ENCODE data around the gene CLUH. TPM values are rescaled to one million over a fixed set of nuclear protein-coding genes. Genes with fewer than 3 reads are reported as not detected.

Gene CLUH
- total and polyA plus RNA-seq, 12 donors: 55.6 to 198 (median 167) TPM

- H3K27me3 ChIP-seq: peaks cover 0 to 23% (median 9%) of the 10 kb centered on the region in 7 donors
- DNase-seq: no peak
- H3K9me3 ChIP-seq: no peaks in the 10 kb centered on the region
- H3K36me3 ChIP-seq: no peaks in the 10 kb centered on the region
- no peak overlapping the region for H3K27ac ChIP-seq
- intact Hi-C loops (cut with DNase I): no loop called here
- TF ChIP-seq CTCF (IDR thresholded peaks at IDR 0.05): no peak
- H3K4me1 ChIP-seq: no peaks in the 10 kb centered on the region
- ATAC-seq: no peak
- 72 to 73% methylated on average over 10 of the region's 10 CpGs for WGBS, 2 donors
- no peak overlapping the region for H3K4me3 ChIP-seq
Observed at GRCh38 chr17:2731807-2732206, 20.2 kb upstream of the CLUH start.

GRCh38 chr17:2730764-2731353 is 19.3 kb upstream of the CLUH start:
- Histone ChIP-seq H3K27ac (no peak overlapping the region), H3K27me3 (peaks cover 0 to 24% (median 9%) of the 10 kb centered on the region in 7 donors), H3K4me3 (no peak overlapping the region), H3K4me1 (peaks cover 0 to under 1% (median 0%) of the 10 kb centered on the region in 9 donors), H3K9me3 (no peaks in the 10 kb centered on the region), H3K36me3 (no peaks in the 10 kb centered on the region)
- DNase-seq (no peak), ATAC-seq (peak in 2 of 8 donors; percentile 14 to 24)
- intact Hi-C loops (cut with DNase I): no loop called here
- WGBS, 2 donors: 82 to 83% methylated on average over 17 of the region's 17 CpGs
- no peak for TF ChIP-seq CTCF (IDR thresholded peaks at IDR 0.05)

GRCh38 chr17:2724784-2725164 is 13.2 kb upstream of the CLUH start:
- peak in 4 of 9 donors; percentile 17 to 51 (median 45) for TF ChIP-seq CTCF (IDR thresholded peaks at IDR 0.05)
- Histone ChIP-seq H3K27me3 (peaks cover 0 to 34% (median 6%) of the 10 kb centered on the region in 7 donors), H3K36me3 (no peaks in the 10 kb centered on the region), H3K9me3 (no peaks in the 10 kb centered on the region), H3K4me3 (peak overlapping the region in 9 of 10 donors; percentile 10 to 57 (median 41)), H3K4me1 (peaks cover 0 to 12% (median 8%) of the 10 kb centered on the region in 9 donors), H3K27ac (peak overlapping the region in 3 of 10 donors; percentile 15 to 82 (median 63))
- peak; percentile 38 to 73 (median 59) for ATAC-seq
- intact Hi-C loops (cut with DNase I): no loop called here
- WGBS, 2 donors: 2 to 3% methylated on average over 40 of the region's 40 CpGs
- DNase-seq: peak in 1 of 2 donors; percentile 51

GRCh38 chr17:2723997-2724783 is 12.6 kb upstream of the CLUH start:
- ATAC-seq (peak in 7 of 8 donors; percentile 43 to 79 (median 62)), DNase-seq (peak; percentile 45 to 49)
- 0 to 1% methylated on average over 79 to 98 of the region's 98 CpGs for WGBS, 2 donors
- intact Hi-C loops (cut with DNase I): no loop called here
- Histone ChIP-seq H3K9me3 (no peaks in the 10 kb centered on the region), H3K4me3 (peak overlapping the region in 9 of 10 donors; percentile 27 to 57 (median 49)), H3K27me3 (peaks cover 0 to 34% (median 6%) of the 10 kb centered on the region in 7 donors), H3K27ac (peak overlapping the region; percentile 38 to 82 (median 73)), H3K36me3 (peaks cover 0 to 3% (median 0%) of the 10 kb centered on the region in 9 donors), H3K4me1 (peaks cover 0 to 12% (median 8%) of the 10 kb centered on the region in 9 donors)
- no peak for TF ChIP-seq CTCF (IDR thresholded peaks at IDR 0.05)
